ENCODE measurements around the gene FMNL2. TPM values are rescaled to one million over a fixed set of nuclear protein-coding genes. Genes with fewer than 3 reads are reported as not detected.

Gene FMNL2
- total and polyA plus RNA-seq, 10 donors, result 8.8 to 59.3 (median 33.5) TPM

- WGBS, 5 donors, result 75 to 87% (median 80%) methylated on average over 8 of the region's 8 CpGs
- DNase-seq, result no peak
- no peak overlapping the region for H3K4me3 ChIP-seq
- TF ChIP-seq POLR2AphosphoS5 (IDR thresholded peaks at IDR 0.05), result no peak
- TF ChIP-seq, protein P1, sequence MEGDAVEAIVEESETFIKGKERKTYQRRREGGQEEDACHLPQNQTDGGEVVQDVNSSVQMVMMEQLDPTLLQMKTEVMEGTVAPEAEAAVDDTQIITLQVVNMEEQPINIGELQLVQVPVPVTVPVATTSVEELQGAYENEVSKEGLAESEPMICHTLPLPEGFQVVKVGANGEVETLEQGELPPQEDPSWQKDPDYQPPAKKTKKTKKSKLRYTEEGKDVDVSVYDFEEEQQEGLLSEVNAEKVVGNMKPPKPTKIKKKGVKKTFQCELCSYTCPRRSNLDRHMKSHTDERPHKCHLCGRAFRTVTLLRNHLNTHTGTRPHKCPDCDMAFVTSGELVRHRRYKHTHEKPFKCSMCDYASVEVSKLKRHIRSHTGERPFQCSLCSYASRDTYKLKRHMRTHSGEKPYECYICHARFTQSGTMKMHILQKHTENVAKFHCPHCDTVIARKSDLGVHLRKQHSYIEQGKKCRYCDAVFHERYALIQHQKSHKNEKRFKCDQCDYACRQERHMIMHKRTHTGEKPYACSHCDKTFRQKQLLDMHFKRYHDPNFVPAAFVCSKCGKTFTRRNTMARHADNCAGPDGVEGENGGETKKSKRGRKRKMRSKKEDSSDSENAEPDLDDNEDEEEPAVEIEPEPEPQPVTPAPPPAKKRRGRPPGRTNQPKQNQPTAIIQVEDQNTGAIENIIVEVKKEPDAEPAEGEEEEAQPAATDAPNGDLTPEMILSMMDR (IDR thresholded peaks at IDR 0.05 in 8 of 11, conservative IDR thresholded peaks at IDR 0.05 in 3 of 11), result no peak
- no peak for TF ChIP-seq POLR2A (IDR thresholded peaks at IDR 0.05)
- peaks cover 6 to 20% (median 13%) of the 10 kb centered on the region in 6 donors for H3K4me1 ChIP-seq
- no peaks in the 10 kb centered on the region for H3K9me3 ChIP-seq
- H3K27ac ChIP-seq, result no peak overlapping the region
- intact Hi-C loops (cut with DNase I; ENCODE audit: low total_unique reads), result no loop called here
- no peaks in the 10 kb centered on the region for H3K36me3 ChIP-seq
- H3K27me3 ChIP-seq (replicated peaks in 1 of 7), result no peaks in the 10 kb centered on the region
Observed at GRCh38 chr2:152425765-152426727, 91.1 kb downstream of the FMNL2 start.

GRCh38 chr2:152426801-152427200, 91.8 kb downstream of the FMNL2 start:
- DNase-seq, result no peak
- Histone ChIP-seq H3K27ac (no peak overlapping the region), H3K4me1 (peaks cover 3 to 18% (median 9%) of the 10 kb centered on the region in 6 donors), H3K4me3 (no peak overlapping the region), H3K27me3 (replicated peaks in 1 of 7) (no peaks in the 10 kb centered on the region), H3K9me3 (no peaks in the 10 kb centered on the region), H3K36me3 (no peaks in the 10 kb centered on the region)
- intact Hi-C loops (cut with DNase I; ENCODE audit: low total_unique reads), result no loop called here
- 73 to 87% (median 85%) methylated on average over 4 of the region's 4 CpGs for WGBS, 5 donors
- TF ChIP-seq POLR2AphosphoS5 (IDR thresholded peaks at IDR 0.05) (no peak), POLR2A (IDR thresholded peaks at IDR 0.05) (no peak)
- TF ChIP-seq, protein P1 (IDR thresholded peaks at IDR 0.05 in 8 of 11, conservative IDR thresholded peaks at IDR 0.05 in 3 of 11), result no peak

DNA sequence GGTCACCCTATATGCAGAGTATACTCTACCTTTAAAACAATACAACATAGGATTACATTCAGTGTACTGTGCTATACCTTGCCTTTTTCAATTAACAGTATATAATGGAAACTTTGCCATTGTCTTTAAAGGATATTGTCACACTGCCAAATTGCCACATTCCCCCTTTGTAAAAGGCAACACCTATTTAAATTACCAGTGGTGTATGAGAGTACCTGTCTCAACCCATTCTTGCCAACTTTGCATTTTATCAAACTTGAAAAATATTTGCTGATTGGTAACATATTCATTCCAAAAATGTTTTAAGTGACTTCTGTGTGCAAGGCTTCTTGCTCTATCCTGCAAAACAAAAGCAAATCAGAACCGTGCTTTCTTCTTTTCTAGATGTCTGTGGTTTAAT, 92.9 kb downstream of the FMNL2 start:
- DNase-seq, result no peak
- Histone ChIP-seq H3K27ac (no peak overlapping the region), H3K36me3 (no peaks in the 10 kb centered on the region), H3K4me1 (peaks cover 0 to 25% (median 13%) of the 10 kb centered on the region in 6 donors), H3K4me3 (no peak overlapping the region), H3K9me3 (no peaks in the 10 kb centered on the region), H3K27me3 (replicated peaks in 1 of 7) (no peaks in the 10 kb centered on the region)
- WGBS, 5 donors, result 68 to 75% (median 74%) methylated on average over 1 of the region's 1 CpG
- TF ChIP-seq POLR2A (IDR thresholded peaks at IDR 0.05) (no peak), POLR2AphosphoS5 (IDR thresholded peaks at IDR 0.05) (no peak)
- TF ChIP-seq, protein P1 (IDR thresholded peaks at IDR 0.05 in 8 of 11, conservative IDR thresholded peaks at IDR 0.05 in 3 of 11), result no peak
- intact Hi-C loops (cut with DNase I; ENCODE audit: low total_unique reads), result no loop called here

Data from spleen (tissue), 11 donors.